ENCODE data around the gene TNF.

The TNF gene

DNA sequence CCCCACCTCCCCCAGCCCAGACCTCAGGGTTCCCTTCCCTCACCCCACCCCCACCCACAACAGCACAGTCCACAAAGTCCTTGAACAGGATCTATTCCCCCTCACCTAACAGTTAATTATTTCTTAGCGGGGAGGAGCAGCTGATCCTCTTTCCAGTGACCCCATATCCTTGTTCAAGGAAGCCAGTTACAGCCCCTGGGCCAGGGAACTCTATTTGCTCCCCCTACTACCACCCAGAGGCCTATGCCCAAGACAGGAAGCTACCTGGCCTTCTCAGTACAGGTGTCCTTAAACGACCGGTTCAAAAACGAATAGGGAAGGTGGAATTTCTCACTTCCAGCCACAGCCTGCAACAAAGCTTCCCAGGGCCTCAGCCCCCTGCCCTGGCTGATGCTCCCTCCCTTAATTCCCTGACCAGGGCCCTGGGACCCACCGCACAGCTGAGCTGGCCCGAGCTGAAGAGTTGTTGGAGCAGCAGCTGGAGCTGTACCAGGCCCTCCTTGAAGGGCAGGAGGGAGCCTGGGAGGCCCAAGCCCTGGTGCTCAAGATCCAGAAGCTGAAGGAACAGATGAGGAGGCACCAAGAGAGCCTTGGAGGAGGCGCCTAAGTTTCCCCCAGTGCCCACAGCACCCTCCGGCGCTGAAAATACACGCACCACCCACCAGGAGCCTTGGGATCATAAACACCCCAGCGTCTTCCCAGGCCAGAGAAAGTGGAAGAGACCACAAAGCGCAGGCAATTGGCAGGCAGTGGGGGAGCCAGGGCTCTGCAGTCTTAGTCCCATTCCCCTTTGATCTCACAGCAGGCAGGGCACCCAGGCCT, 45.8 kb upstream of the TNF start:
- Histone ChIP-seq H3K27me3 (ENCODE audit: control insufficient read depth, insufficient read depth, low read length) (no peaks in the 10 kb centered on the region), H3K27ac (no peak overlapping the region), H3K4me3 (ENCODE audit: low read depth, low read length) (no peak overlapping the region), H3K9me3 (ENCODE audit: control insufficient read depth, low read length) (no peaks in the 10 kb centered on the region), H3K4me2 (ENCODE audit: low read length) (no peak overlapping the region), H3K36me3 (ENCODE audit: control insufficient read depth, insufficient read depth, low read length) (no peaks in the 10 kb centered on the region), H3K4me1 (peaks cover 6% of the 10 kb centered on the region), H3K9ac (no peak overlapping the region), H3K79me2 (no peaks in the 10 kb centered on the region), H2AFZ (no peak overlapping the region)
- TF ChIP-seq, protein P1, sequence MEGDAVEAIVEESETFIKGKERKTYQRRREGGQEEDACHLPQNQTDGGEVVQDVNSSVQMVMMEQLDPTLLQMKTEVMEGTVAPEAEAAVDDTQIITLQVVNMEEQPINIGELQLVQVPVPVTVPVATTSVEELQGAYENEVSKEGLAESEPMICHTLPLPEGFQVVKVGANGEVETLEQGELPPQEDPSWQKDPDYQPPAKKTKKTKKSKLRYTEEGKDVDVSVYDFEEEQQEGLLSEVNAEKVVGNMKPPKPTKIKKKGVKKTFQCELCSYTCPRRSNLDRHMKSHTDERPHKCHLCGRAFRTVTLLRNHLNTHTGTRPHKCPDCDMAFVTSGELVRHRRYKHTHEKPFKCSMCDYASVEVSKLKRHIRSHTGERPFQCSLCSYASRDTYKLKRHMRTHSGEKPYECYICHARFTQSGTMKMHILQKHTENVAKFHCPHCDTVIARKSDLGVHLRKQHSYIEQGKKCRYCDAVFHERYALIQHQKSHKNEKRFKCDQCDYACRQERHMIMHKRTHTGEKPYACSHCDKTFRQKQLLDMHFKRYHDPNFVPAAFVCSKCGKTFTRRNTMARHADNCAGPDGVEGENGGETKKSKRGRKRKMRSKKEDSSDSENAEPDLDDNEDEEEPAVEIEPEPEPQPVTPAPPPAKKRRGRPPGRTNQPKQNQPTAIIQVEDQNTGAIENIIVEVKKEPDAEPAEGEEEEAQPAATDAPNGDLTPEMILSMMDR (IDR thresholded peaks at IDR 0.05) = no peak

DNA sequence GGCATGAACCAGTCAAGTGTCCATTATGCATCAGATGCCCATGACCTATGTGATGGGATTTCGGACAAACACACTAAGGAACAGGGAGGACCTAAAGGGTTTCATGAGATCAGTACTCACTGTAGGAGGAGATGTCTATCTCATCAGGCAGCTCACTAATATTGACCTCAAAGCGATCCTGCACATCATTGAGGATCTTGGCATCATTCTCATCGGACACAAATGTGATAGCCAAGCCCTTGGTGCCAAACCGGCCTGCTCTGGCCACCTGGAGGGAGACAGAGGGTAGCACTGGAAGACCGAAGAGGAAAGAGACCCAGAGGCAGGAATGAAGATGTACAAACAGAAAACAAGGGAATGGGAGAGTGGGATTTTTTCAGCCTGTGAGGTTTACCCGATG, 44.7 kb upstream of the TNF start:
- Histone ChIP-seq H3K4me1 (peaks cover 6% of the 10 kb centered on the region), H3K79me2 (no peaks in the 10 kb centered on the region), H3K9me3 (ENCODE audit: control insufficient read depth, low read length) (no peaks in the 10 kb centered on the region), H3K9ac (no peak overlapping the region), H3K36me3 (ENCODE audit: control insufficient read depth, insufficient read depth, low read length) (no peaks in the 10 kb centered on the region), H3K4me2 (ENCODE audit: low read length) (no peak overlapping the region), H3K27me3 (ENCODE audit: control insufficient read depth, insufficient read depth, low read length) (no peaks in the 10 kb centered on the region), H3K27ac (no peak overlapping the region), H2AFZ (no peak overlapping the region), H3K4me3 (ENCODE audit: low read depth, low read length) (no peak overlapping the region)
- TF ChIP-seq, protein P1 (IDR thresholded peaks at IDR 0.05) = no peak

DNA sequence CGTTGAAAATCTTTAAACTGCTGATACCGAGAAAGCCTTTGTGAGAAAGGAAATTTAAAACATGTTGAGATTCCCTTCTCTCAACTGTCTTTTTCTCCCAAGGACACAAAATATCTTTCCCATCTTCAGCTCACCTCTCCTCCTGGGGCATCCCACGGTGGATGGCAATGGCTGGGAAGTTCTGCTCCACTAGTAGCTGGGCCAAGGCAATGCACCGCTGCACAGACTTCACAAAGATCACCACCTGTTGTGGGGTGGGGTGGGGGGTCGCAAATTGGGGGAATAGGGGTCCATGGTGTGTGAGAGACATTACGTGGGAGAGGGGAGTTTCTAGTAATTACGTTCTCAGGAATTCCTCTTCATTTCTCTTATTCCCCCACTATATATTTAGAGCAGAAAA, 44.2 kb upstream of the TNF start:
- no peak overlapping the region for H3K4me2 ChIP-seq (ENCODE audit: low read length)
- H3K9ac ChIP-seq = no peak overlapping the region
- no peaks in the 10 kb centered on the region for H3K36me3 ChIP-seq (ENCODE audit: control insufficient read depth, insufficient read depth, low read length)
- TF ChIP-seq, protein P1 (IDR thresholded peaks at IDR 0.05) = no peak
- H3K4me3 ChIP-seq (ENCODE audit: low read depth, low read length) = no peak overlapping the region
- H3K27me3 ChIP-seq (ENCODE audit: control insufficient read depth, insufficient read depth, low read length) = no peaks in the 10 kb centered on the region
- no peaks in the 10 kb centered on the region for H3K79me2 ChIP-seq
- H3K4me1 ChIP-seq = peaks cover 6% of the 10 kb centered on the region
- H2AFZ ChIP-seq = no peak overlapping the region
- H3K9me3 ChIP-seq (ENCODE audit: control insufficient read depth, low read length) = no peaks in the 10 kb centered on the region
- no peak overlapping the region for H3K27ac ChIP-seq

DNA sequence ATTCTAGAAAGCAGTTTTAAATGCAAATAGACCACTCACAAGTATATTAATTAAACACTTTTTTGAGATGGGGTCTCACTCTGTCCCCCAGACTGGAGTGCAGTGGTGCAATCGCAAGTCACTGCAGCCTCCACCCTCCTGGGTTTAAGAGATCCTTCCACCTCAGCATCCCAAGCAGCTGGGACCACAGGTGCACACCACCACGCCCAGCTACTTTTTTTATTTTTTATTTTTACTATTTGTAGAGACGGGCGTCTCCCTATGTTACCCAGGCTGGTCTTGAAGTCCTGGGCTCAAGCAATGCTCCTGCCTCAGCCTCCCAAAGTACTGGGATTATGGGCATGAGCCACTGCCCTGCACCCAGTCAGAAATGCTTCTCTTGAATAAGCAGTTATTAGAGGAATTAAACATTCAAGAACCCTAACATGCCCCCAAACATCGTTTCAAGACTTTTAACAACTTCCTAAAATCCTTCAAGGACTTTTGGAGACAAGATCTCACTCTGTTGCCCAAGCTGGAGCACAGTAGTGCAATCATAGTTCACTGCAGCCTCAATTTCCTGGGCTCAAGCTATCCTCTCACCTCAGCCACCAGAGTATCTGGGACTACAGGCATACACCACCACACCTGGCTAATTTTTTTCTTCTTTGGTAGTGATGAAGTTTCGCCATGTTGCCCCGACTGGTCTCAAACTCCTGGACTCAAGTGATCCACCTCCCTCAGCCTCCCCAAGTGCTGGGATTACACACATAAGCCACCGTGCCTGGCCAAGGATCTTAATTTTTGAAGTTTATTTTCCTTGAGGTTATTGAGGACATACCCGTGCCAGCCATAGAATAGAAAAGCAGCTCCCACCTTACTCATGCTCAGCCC, 43.4 kb upstream of the TNF start:
- Histone ChIP-seq H3K4me3 (ENCODE audit: low read depth, low read length) (no peak overlapping the region), H3K36me3 (ENCODE audit: control insufficient read depth, insufficient read depth, low read length) (no peaks in the 10 kb centered on the region), H3K4me1 (peaks cover 6% of the 10 kb centered on the region), H2AFZ (no peak overlapping the region), H3K4me2 (ENCODE audit: low read length) (no peak overlapping the region), H3K27me3 (ENCODE audit: control insufficient read depth, insufficient read depth, low read length) (no peaks in the 10 kb centered on the region), H3K9ac (no peak overlapping the region), H3K27ac (peak overlapping the region; percentile 34), H3K79me2 (no peaks in the 10 kb centered on the region), H3K9me3 (ENCODE audit: control insufficient read depth, low read length) (no peaks in the 10 kb centered on the region)
- TF ChIP-seq, protein P1 (IDR thresholded peaks at IDR 0.05) = no peak
